WTC11 (cell line): ENCODE measurements around the gene POC5. TPM values are rescaled to one million over a fixed set of nuclear protein-coding genes. Genes with fewer than 3 reads are reported as not detected.

Experiments
- ATAC-seq: fragments of 200-7000 bp; cut with Tn5 transposase; 2 replicates; pipeline ENCODE4 v1.10.0; 2021; ENCODE audit warnings: mild to moderate bottlenecking, moderate library complexity
- CTCF ChIA-PET: fragments of 300-600 bp; sonication (Branson Sonifier 250); formaldehyde crosslinking; loops from one replicate; lab custom pipeline; 2021; ENCODE audit warnings: antibody characterized with exemption; lab: Charles Lee
- POLR2A ChIA-PET: fragments of 350-600 bp; sonication (Branson Sonifier 250); formaldehyde crosslinking; loops from one replicate; lab custom pipeline; 2021; ENCODE audit warnings: antibody characterized with exemption; lab: Charles Lee
- DNase-seq: peaks from one replicate; pipeline ENCODE4 v3.0.0; 2021; ENCODE audit warnings: low spot score
- H3K27ac Mint-ChIP-seq: 2 replicates; pipeline ENCODE4 v1.8.0; 2021; ENCODE audit warnings: mixed read lengths
- H3K27me3 Mint-ChIP-seq: 2 replicates; pipeline ENCODE4 v1.8.0; 2021; ENCODE audit warnings: low read depth, mild to moderate bottlenecking, moderate library complexity, mixed read lengths
- H3K36me3 Mint-ChIP-seq: 2 replicates; pipeline ENCODE4 v1.8.0; 2021; ENCODE audit warnings: mixed read lengths
- H3K4me1 Mint-ChIP-seq: 2 replicates; pipeline ENCODE4 v1.8.0; 2022; ENCODE audit warnings: mixed read lengths
- H3K4me3 Mint-ChIP-seq: 2 replicates; pipeline ENCODE4 v1.8.0; 2021; ENCODE audit warnings: mild to moderate bottlenecking, moderate library complexity, mixed read lengths
- H3K9me3 Mint-ChIP-seq: 2 replicates; pipeline ENCODE4 v1.8.0; 2021; ENCODE audit warnings: mixed read lengths
- ATF1 ChIP-seq: sonication (generic); formaldehyde crosslinking; IDR thresholded peaks from 2 replicates; pipeline ENCODE4 v1.8.1; 2023; ENCODE audit warnings: mild to moderate bottlenecking, moderate library complexity, missing genetic modification reagents
- EMX1 ChIP-seq: fragments of 250-450 bp; sonication (Bioruptor Pico); IDR thresholded peaks from 2 replicates; pipeline ENCODE4 v1.8.0; 2021; ENCODE audit warnings: mild to moderate bottlenecking
- ESRRA ChIP-seq: sonication (generic); formaldehyde crosslinking; IDR thresholded peaks from 2 replicates; pipeline ENCODE4 v1.8.1; 2022; ENCODE audit warnings: mild to moderate bottlenecking, missing genetic modification reagents, borderline replicate concordance
- ETV6 ChIP-seq: sonication (generic); formaldehyde crosslinking; IDR thresholded peaks from 2 replicates; pipeline ENCODE4 v1.8.1; 2022; ENCODE audit warnings: mild to moderate bottlenecking, missing genetic modification reagents
- FOXJ3 ChIP-seq: sonication (generic); formaldehyde crosslinking; IDR thresholded peaks from 2 replicates; pipeline ENCODE4 v1.9.0; 2021; ENCODE audit warnings: missing genetic modification reagents, mild to moderate bottlenecking, borderline replicate concordance
- JAZF1 ChIP-seq: fragments of 250-450 bp; sonication (Bioruptor Pico); IDR thresholded peaks from 2 replicates; pipeline ENCODE4 v1.9.0; 2021; ENCODE audit warnings: moderate library complexity, mild to moderate bottlenecking, inconsistent platforms
- KAT7 ChIP-seq: sonication (generic); formaldehyde crosslinking; IDR thresholded peaks from 2 replicates; pipeline ENCODE4 v1.8.1; 2023; ENCODE audit warnings: missing genetic modification reagents, mild to moderate bottlenecking, borderline replicate concordance
- MXD4 ChIP-seq: fragments of 250-450 bp; sonication (Bioruptor Pico); IDR thresholded peaks from 2 replicates; pipeline ENCODE4 v1.8.0; 2021; ENCODE audit warnings: mild to moderate bottlenecking, moderate library complexity, borderline replicate concordance
- NFYB ChIP-seq: sonication (generic); formaldehyde crosslinking; conservative IDR thresholded peaks from 2 replicates; pipeline ENCODE4 v1.8.0; 2022; ENCODE audit warnings: low read depth, missing genetic modification reagents
- PRRX2 ChIP-seq: fragments of 250-450 bp; sonication (Bioruptor Pico); IDR thresholded peaks from 2 replicates; pipeline ENCODE4 v1.8.0; 2021; ENCODE audit warnings: mild to moderate bottlenecking
- SMAD3 ChIP-seq: sonication (generic); formaldehyde crosslinking; IDR thresholded peaks from 2 replicates; pipeline ENCODE4 v1.8.0; 2022; ENCODE audit warnings: missing genetic modification reagents, mild to moderate bottlenecking, borderline replicate concordance
- SP1 ChIP-seq: sonication (generic); formaldehyde crosslinking; conservative IDR thresholded peaks from 2 replicates; pipeline ENCODE4 v1.8.1; 2022; ENCODE audit warnings: missing genetic modification reagents
- TCF7 ChIP-seq: sonication (generic); formaldehyde crosslinking; IDR thresholded peaks from 2 replicates; pipeline ENCODE4 v1.8.0; 2022; ENCODE audit warnings: mild to moderate bottlenecking, low read depth, missing genetic modification reagents, moderate library complexity
- TEAD1 ChIP-seq: sonication (generic); formaldehyde crosslinking; IDR thresholded peaks from 2 replicates; pipeline ENCODE4 v1.8.0; 2022; ENCODE audit warnings: mild to moderate bottlenecking, missing genetic modification reagents
- ZNF396 ChIP-seq: fragments of 250-450 bp; sonication (Bioruptor Pico); IDR thresholded peaks from 2 replicates; pipeline ENCODE4 v1.8.0; 2021; ENCODE audit warnings: mild to moderate bottlenecking, moderate library complexity, borderline replicate concordance
- ZNF423 ChIP-seq: fragments of 250-450 bp; sonication (Bioruptor Pico); IDR thresholded peaks from 2 replicates; pipeline ENCODE4 v2.1.2; 2022; ENCODE audit warnings: mild to moderate bottlenecking, moderate library complexity
- total RNA-seq: library from RNA; stranded (reverse); gene quantifications from 3 replicates; pipeline ENCODE4 v1.2.3, GENCODE V29; 2021
- TF ChIP-seq, protein P1 (sequence below): sonication (generic); formaldehyde crosslinking; IDR thresholded peaks from 2 replicates; pipeline ENCODE4 v1.8.0; 2022; ENCODE audit warnings: mild to moderate bottlenecking, missing genetic modification reagents
- TF ChIP-seq, protein P2 (sequence below): sonication (generic); formaldehyde crosslinking; conservative IDR thresholded peaks from 2 replicates; pipeline ENCODE4 v1.8.1; 2022; ENCODE audit warnings: mild to moderate bottlenecking, missing genetic modification reagents
- TF ChIP-seq, protein P3 (sequence below): sonication (generic); formaldehyde crosslinking; IDR thresholded peaks from 2 replicates; pipeline ENCODE4 v1.8.0; 2022; ENCODE audit warnings: mild to moderate bottlenecking, missing genetic modification reagents
- TF ChIP-seq, protein P4 (sequence below): fragments of 250-450 bp; sonication (Bioruptor Pico); IDR thresholded peaks from 2 replicates; pipeline ENCODE4 v1.9.0; 2021; ENCODE audit warnings: moderate library complexity, mild to moderate bottlenecking, inconsistent platforms, borderline replicate concordance
- TF ChIP-seq, protein P5 (sequence below): sonication (generic); formaldehyde crosslinking; IDR thresholded peaks from 2 replicates; pipeline ENCODE4 v1.8.1; 2023; ENCODE audit warnings: mild to moderate bottlenecking, missing genetic modification reagents
- TF ChIP-seq, protein P6 (sequence below): sonication (generic); formaldehyde crosslinking; IDR thresholded peaks from 2 replicates; pipeline ENCODE4 v1.8.1; 2023; ENCODE audit warnings: mild to moderate bottlenecking, missing genetic modification reagents, borderline replicate concordance
- TF ChIP-seq, protein P7 (sequence below): sonication (generic); formaldehyde crosslinking; conservative IDR thresholded peaks from 2 replicates; pipeline ENCODE4 v1.8.1; 2023; ENCODE audit warnings: mild to moderate bottlenecking, low read depth, missing genetic modification reagents, moderate library complexity

POC5 gene
- total RNA-seq, 1 experiment from 2014 or later: 13.4 TPM

DNA sequence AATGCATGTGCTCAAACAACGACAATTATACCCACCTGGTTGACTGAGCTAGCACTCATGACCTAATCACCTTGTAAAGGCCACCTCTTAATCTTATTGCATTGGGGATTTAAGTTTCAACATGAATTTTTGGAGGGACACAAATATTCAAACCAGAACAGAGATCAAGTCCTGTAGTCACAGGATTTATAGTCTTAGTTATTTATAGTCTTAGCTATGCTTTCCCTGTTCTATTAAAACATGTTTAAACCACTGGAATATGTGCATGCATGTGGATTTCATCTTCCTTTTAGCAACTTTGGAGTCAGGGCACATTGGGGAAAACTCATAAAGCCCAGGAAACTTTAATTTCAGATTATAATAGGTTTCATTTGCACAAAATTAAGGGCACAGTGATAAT lies 79.3 kb downstream of the POC5 start (continued):
- TF ChIP-seq, protein P1, sequence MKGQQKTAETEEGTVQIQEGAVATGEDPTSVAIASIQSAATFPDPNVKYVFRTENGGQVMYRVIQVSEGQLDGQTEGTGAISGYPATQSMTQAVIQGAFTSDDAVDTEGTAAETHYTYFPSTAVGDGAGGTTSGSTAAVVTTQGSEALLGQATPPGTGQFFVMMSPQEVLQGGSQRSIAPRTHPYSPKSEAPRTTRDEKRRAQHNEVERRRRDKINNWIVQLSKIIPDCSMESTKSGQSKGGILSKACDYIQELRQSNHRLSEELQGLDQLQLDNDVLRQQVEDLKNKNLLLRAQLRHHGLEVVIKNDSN (CRISPR knock-in tag): no peak

DNA sequence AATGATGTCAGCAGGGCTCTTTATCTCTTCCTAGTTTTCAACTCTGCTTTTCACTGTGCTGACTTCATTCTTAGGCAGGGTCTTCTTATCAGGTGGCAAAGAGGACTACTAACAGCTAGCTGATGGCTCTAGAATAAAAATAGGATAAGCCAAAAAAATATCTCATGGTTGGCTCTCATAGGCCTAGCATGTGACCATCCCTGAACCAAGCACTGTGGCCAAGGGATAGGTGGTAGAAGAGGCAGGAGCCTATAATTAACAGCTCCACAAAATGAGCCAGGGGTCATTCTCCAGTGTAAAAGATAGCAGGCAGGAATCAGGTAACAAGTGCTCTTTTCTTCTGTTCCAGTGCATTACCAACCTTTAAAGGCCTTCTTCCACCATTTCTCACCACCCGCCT lies 84.9 kb downstream of the POC5 start:
- no peak for ATAC-seq
- no peak for TF ChIP-seq ETV6 (CRISPR knock-in tag)
- no peak for TF ChIP-seq TCF7 (CRISPR knock-in tag)
- TF ChIP-seq ATF1 (CRISPR knock-in tag): no peak
- no peak for TF ChIP-seq JAZF1 (CRISPR knock-in tag)
- no peak for TF ChIP-seq PRRX2
- TF ChIP-seq, protein P2, sequence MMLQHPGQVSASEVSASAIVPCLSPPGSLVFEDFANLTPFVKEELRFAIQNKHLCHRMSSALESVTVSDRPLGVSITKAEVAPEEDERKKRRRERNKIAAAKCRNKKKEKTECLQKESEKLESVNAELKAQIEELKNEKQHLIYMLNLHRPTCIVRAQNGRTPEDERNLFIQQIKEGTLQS (CRISPR knock-in tag): no peak
- no peak for TF ChIP-seq KAT7
- TF ChIP-seq, protein P3, sequence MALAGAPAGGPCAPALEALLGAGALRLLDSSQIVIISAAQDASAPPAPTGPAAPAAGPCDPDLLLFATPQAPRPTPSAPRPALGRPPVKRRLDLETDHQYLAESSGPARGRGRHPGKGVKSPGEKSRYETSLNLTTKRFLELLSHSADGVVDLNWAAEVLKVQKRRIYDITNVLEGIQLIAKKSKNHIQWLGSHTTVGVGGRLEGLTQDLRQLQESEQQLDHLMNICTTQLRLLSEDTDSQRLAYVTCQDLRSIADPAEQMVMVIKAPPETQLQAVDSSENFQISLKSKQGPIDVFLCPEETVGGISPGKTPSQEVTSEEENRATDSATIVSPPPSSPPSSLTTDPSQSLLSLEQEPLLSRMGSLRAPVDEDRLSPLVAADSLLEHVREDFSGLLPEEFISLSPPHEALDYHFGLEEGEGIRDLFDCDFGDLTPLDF: no peak
- TF ChIP-seq, protein P4, sequence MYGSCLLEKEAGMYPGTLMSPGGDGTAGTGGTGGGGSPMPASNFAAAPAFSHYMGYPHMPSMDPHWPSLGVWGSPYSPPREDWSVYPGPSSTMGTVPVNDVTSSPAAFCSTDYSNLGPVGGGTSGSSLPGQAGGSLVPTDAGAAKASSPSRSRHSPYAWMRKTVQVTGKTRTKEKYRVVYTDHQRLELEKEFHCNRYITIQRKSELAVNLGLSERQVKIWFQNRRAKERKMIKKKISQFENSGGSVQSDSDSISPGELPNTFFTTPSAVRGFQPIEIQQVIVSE (CRISPR knock-in tag): no peak
- TF ChIP-seq TEAD1 (CRISPR knock-in tag): no peak
- TF ChIP-seq, protein P5, sequence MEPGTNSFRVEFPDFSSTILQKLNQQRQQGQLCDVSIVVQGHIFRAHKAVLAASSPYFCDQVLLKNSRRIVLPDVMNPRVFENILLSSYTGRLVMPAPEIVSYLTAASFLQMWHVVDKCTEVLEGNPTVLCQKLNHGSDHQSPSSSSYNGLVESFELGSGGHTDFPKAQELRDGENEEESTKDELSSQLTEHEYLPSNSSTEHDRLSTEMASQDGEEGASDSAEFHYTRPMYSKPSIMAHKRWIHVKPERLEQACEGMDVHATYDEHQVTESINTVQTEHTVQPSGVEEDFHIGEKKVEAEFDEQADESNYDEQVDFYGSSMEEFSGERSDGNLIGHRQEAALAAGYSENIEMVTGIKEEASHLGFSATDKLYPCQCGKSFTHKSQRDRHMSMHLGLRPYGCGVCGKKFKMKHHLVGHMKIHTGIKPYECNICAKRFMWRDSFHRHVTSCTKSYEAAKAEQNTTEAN (CRISPR knock-in tag): no peak
- TF ChIP-seq FOXJ3 (CRISPR knock-in tag): no peak
- TF ChIP-seq SMAD3 (CRISPR knock-in tag): no peak
- H3K27me3 Mint-ChIP-seq: no peaks in the 10 kb centered on the region; the same call in 1 of the 2 replicates
- CTCF ChIA-PET: no interaction called here
- POLR2A ChIA-PET: no interaction called here
- no peak overlapping the region for H3K27ac Mint-ChIP-seq
- no peaks in the 10 kb centered on the region for H3K36me3 Mint-ChIP-seq
- H3K4me1 Mint-ChIP-seq: 0 out of 2 replicates have a peak, but pooled peaks cover 2% of the 10 kb centered on the region
- no peak for DNase-seq
- peaks cover 12% of the 10 kb centered on the region for H3K9me3 Mint-ChIP-seq
- no peak overlapping the region for H3K4me3 Mint-ChIP-seq

DNA sequence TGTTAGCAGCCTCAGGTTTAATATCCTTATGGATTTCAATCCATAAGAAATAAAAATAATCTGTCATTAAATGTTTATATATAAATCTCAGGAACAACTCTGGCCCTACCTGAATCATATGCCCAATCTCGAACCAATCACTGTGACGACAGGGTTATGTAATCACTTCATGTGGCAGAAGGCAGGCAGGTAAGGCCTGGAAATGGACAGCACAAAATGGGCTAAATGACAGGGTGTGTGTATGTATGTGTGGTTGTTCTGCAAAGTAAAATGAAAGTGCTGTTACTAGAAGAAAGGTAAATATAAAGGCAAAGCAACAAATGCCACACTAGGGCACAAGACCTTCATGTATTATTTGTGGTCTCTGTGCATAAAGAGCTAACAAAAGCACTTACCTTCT lies 86.4 kb downstream of the POC5 start:
- H3K27ac Mint-ChIP-seq: no peak overlapping the region
- CTCF ChIA-PET: no interaction called here
- no peaks in the 10 kb centered on the region for H3K27me3 Mint-ChIP-seq
- TF ChIP-seq NFYB (CRISPR knock-in tag) (no peak), ESRRA (CRISPR knock-in tag) (no peak), FOXJ3 (CRISPR knock-in tag) (no peak), SP1 (CRISPR knock-in tag) (no peak), MXD4 (CRISPR knock-in tag) (no peak), ZNF423 (CRISPR knock-in tag) (no peak), ATF1 (CRISPR knock-in tag) (no peak), EMX1 (CRISPR knock-in tag) (no peak), ZNF396 (CRISPR knock-in tag) (no peak)
- TF ChIP-seq, protein P6, sequence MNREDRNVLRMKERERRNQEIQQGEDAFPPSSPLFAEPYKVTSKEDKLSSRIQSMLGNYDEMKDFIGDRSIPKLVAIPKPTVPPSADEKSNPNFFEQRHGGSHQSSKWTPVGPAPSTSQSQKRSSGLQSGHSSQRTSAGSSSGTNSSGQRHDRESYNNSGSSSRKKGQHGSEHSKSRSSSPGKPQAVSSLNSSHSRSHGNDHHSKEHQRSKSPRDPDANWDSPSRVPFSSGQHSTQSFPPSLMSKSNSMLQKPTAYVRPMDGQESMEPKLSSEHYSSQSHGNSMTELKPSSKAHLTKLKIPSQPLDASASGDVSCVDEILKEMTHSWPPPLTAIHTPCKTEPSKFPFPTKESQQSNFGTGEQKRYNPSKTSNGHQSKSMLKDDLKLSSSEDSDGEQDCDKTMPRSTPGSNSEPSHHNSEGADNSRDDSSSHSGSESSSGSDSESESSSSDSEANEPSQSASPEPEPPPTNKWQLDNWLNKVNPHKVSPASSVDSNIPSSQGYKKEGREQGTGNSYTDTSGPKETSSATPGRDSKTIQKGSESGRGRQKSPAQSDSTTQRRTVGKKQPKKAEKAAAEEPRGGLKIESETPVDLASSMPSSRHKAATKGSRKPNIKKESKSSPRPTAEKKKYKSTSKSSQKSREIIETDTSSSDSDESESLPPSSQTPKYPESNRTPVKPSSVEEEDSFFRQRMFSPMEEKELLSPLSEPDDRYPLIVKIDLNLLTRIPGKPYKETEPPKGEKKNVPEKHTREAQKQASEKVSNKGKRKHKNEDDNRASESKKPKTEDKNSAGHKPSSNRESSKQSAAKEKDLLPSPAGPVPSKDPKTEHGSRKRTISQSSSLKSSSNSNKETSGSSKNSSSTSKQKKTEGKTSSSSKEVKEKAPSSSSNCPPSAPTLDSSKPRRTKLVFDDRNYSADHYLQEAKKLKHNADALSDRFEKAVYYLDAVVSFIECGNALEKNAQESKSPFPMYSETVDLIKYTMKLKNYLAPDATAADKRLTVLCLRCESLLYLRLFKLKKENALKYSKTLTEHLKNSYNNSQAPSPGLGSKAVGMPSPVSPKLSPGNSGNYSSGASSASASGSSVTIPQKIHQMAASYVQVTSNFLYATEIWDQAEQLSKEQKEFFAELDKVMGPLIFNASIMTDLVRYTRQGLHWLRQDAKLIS (CRISPR knock-in tag): no peak
- TF ChIP-seq, protein P7, sequence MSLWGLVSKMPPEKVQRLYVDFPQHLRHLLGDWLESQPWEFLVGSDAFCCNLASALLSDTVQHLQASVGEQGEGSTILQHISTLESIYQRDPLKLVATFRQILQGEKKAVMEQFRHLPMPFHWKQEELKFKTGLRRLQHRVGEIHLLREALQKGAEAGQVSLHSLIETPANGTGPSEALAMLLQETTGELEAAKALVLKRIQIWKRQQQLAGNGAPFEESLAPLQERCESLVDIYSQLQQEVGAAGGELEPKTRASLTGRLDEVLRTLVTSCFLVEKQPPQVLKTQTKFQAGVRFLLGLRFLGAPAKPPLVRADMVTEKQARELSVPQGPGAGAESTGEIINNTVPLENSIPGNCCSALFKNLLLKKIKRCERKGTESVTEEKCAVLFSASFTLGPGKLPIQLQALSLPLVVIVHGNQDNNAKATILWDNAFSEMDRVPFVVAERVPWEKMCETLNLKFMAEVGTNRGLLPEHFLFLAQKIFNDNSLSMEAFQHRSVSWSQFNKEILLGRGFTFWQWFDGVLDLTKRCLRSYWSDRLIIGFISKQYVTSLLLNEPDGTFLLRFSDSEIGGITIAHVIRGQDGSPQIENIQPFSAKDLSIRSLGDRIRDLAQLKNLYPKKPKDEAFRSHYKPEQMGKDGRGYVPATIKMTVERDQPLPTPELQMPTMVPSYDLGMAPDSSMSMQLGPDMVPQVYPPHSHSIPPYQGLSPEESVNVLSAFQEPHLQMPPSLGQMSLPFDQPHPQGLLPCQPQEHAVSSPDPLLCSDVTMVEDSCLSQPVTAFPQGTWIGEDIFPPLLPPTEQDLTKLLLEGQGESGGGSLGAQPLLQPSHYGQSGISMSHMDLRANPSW (CRISPR knock-in tag): no peak

More for the DNA sequence above, 86.4 kb downstream of the POC5 start:
- peaks cover 3% of the 10 kb centered on the region; the same call in 1 of the 2 replicates for H3K4me1 Mint-ChIP-seq
- no peak overlapping the region for H3K4me3 Mint-ChIP-seq
- H3K36me3 Mint-ChIP-seq: no peaks in the 10 kb centered on the region
- ATAC-seq (no peak), DNase-seq (no peak)
- POLR2A ChIA-PET: no interaction called here
- peaks cover 12% of the 10 kb centered on the region for H3K9me3 Mint-ChIP-seq
